ENCODE data around the gene SLC47A2.

DNA sequence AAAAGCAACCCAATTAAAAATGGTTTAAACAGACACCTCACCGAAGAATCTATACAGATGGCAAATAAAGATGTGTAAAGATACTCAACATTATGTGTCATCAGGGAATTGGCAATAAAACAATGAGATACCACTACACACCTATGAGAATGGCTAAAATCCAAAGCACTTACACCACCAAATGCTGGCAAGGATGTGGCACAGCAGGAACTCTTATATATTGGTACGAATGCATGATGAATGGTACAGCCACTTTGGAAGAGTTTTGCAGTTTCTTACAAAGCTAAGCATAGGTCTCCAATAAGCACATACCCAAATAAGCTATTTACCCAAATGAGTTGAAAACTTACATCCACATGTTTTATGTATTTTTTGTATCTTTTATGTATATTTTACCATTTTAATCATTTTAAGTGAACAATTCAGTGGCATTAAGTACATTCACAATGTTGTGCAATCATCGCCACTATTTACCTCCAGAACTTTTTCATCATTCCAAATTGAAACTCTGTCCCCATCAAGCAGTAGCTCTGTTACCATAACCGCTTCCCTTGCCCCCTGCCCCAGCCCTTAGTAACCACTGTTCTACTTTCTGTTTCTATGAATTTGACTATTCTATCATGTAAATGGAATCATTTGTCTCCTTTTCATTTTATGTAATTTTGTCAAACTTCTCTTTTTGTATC, 74.6 kb downstream of the SLC47A2 start:
- TF ChIP-seq, protein P1, sequence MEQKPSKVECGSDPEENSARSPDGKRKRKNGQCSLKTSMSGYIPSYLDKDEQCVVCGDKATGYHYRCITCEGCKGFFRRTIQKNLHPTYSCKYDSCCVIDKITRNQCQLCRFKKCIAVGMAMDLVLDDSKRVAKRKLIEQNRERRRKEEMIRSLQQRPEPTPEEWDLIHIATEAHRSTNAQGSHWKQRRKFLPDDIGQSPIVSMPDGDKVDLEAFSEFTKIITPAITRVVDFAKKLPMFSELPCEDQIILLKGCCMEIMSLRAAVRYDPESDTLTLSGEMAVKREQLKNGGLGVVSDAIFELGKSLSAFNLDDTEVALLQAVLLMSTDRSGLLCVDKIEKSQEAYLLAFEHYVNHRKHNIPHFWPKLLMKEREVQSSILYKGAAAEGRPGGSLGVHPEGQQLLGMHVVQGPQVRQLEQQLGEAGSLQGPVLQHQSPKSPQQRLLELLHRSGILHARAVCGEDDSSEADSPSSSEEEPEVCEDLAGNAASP (CRISPR knock-in tag; IDR thresholded peaks at IDR 0.05; ENCODE audit: borderline replicate concordance) = no peak
- TF ChIP-seq NR1H2 (CRISPR knock-in tag; IDR thresholded peaks at IDR 0.05; ENCODE audit: borderline replicate concordance, low read depth) (no peak), NBN (conservative IDR thresholded peaks at IDR 0.05) (no peak), ZNF207 (IDR thresholded peaks at IDR 0.05; ENCODE audit: borderline replicate concordance) (no peak), ELF4 (CRISPR knock-in tag; IDR thresholded peaks at IDR 0.05; ENCODE audit: borderline replicate concordance) (no peak), MXI1 (IDR thresholded peaks at IDR 0.05; ENCODE audit: borderline replicate concordance, low read depth, low read length) (no peak)
- TF ChIP-seq, protein P2, sequence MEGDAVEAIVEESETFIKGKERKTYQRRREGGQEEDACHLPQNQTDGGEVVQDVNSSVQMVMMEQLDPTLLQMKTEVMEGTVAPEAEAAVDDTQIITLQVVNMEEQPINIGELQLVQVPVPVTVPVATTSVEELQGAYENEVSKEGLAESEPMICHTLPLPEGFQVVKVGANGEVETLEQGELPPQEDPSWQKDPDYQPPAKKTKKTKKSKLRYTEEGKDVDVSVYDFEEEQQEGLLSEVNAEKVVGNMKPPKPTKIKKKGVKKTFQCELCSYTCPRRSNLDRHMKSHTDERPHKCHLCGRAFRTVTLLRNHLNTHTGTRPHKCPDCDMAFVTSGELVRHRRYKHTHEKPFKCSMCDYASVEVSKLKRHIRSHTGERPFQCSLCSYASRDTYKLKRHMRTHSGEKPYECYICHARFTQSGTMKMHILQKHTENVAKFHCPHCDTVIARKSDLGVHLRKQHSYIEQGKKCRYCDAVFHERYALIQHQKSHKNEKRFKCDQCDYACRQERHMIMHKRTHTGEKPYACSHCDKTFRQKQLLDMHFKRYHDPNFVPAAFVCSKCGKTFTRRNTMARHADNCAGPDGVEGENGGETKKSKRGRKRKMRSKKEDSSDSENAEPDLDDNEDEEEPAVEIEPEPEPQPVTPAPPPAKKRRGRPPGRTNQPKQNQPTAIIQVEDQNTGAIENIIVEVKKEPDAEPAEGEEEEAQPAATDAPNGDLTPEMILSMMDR (CRISPR knock-in tag; IDR thresholded peaks at IDR 0.05) = no peak
